ENCODE results near the gene BRF1. TPM values are rescaled to one million over a fixed set of nuclear protein-coding genes. Genes with fewer than 3 reads are reported as not detected.

BRF1 gene
- total RNA-seq, 1 experiment from 2014 or later = 41.2 TPM

- Histone ChIP-seq H3K27ac (ENCODE audit: low read depth, low read length) (no peak overlapping the region), H3K36me3 (ENCODE audit: control insufficient read depth in 1 of 2, insufficient read depth in 2 of 2, low read length in 2 of 2) (no peaks in the 10 kb centered on the region), H3K4me3 (replicated peaks in 1 of 2; ENCODE audit: low read depth in 1 of 2, low read length in 2 of 2) (no peak overlapping the region), H3K9me2 (ENCODE audit: insufficient read depth) (no peaks in the 10 kb centered on the region), H3K9me3 (ENCODE audit: control insufficient read depth in 1 of 2, insufficient read depth in 1 of 2, low read depth in 1 of 2, low read length in 2 of 2) (no peaks in the 10 kb centered on the region), H3K27me3 (ENCODE audit: insufficient read depth, low read length) (no peaks in the 10 kb centered on the region), H4K20me1 (ENCODE audit: insufficient read depth) (no peaks in the 10 kb centered on the region), H3K4me2 (ENCODE audit: low read length) (no peak overlapping the region), H3K9ac (ENCODE audit: low read length) (no peak overlapping the region), H3K4me1 (ENCODE audit: control insufficient read depth in 1 of 2, insufficient read depth in 2 of 2, low read length in 2 of 2) (peaks cover 3 to 4% of the 10 kb centered on the region in 2 experiments; a peak in 2 of 4 replicates), H2AFZ (ENCODE audit: low read depth, low read length, poor library complexity, severe bottlenecking) (no peak overlapping the region), H3K79me2 (ENCODE audit: insufficient read depth, low read length) (no peaks in the 10 kb centered on the region)
- ChIA-PET RAD21 (ENCODE audit: low non-redundant PET in 1 of 2, low total read pairs in 2 of 2, uncharacterized antibody in 2 of 2, unreplicated experiment in 2 of 2) (no interaction called here), POLR2A (no interaction called here), CTCF (no interaction called here)
- no TSS peak for BruUV-seq (replicated peaks)
- no peak for TF ChIP-seq EZH2phosphoT487 (IDR thresholded peaks at IDR 0.05; ENCODE audit: borderline replicate concordance)
- TF ChIP-seq, protein P1, sequence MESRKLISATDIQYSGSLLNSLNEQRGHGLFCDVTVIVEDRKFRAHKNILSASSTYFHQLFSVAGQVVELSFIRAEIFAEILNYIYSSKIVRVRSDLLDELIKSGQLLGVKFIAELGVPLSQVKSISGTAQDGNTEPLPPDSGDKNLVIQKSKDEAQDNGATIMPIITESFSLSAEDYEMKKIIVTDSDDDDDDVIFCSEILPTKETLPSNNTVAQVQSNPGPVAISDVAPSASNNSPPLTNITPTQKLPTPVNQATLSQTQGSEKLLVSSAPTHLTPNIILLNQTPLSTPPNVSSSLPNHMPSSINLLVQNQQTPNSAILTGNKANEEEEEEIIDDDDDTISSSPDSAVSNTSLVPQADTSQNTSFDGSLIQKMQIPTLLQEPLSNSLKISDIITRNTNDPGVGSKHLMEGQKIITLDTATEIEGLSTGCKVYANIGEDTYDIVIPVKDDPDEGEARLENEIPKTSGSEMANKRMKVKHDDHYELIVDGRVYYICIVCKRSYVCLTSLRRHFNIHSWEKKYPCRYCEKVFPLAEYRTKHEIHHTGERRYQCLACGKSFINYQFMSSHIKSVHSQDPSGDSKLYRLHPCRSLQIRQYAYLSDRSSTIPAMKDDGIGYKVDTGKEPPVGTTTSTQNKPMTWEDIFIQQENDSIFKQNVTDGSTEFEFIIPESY (IDR thresholded peaks at IDR 0.05; ENCODE audit: extremely low read depth, insufficient replicate concordance, low read length) = no peak
- TF ChIP-seq CEBPB (IDR thresholded peaks at IDR 0.05; ENCODE audit: low read depth) = no peak
- no peak for TF ChIP-seq EGR1 (IDR thresholded peaks at IDR 0.05; ENCODE audit: low read depth)
- TF ChIP-seq SP1 (IDR thresholded peaks at IDR 0.05; ENCODE audit: low read depth) = no peak
- no peak for TF ChIP-seq POLR2A (IDR thresholded peaks at IDR 0.05; ENCODE audit: borderline replicate concordance, extremely low read depth, insufficient read depth, insufficient read length)
- TF ChIP-seq YY1 (IDR thresholded peaks at IDR 0.05; ENCODE audit: extremely low read depth, insufficient replicate concordance, low read depth, low read length) = no peak
- no peak for TF ChIP-seq EZH2 (IDR thresholded peaks at IDR 0.05)
- TF ChIP-seq ZNF274 (IDR thresholded peaks at IDR 0.05; ENCODE audit: low read depth, low read length) = no peak
- TF ChIP-seq SIN3A (IDR thresholded peaks at IDR 0.05; ENCODE audit: low read depth) = no peak
- TF ChIP-seq ZFX (IDR thresholded peaks at IDR 0.05) = no peak
- TF ChIP-seq CTCF (IDR thresholded peaks at IDR 0.05 in 2 of 3, conservative IDR thresholded peaks at IDR 0.05 in 1 of 3; ENCODE audit: borderline replicate concordance in 1 of 3, insufficient read depth in 1 of 3, low read depth in 2 of 3, low read length in 2 of 3) = no peak
- TF ChIP-seq CBX3 (IDR thresholded peaks at IDR 0.05; ENCODE audit: low read depth) = no peak
- TF ChIP-seq, protein P2, sequence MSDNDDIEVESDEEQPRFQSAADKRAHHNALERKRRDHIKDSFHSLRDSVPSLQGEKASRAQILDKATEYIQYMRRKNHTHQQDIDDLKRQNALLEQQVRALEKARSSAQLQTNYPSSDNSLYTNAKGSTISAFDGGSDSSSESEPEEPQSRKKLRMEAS (IDR thresholded peaks at IDR 0.05) = no peak
- DNase-seq (ENCODE audit: low read depth, low spot score) = no peak
- ATAC-seq = no peak
- intact Hi-C loops (cut with micrococcal nuclease) = no loop called here
Measured at GRCh38 chr14:105211086-105211757, 89.6 kb downstream of the BRF1 start.

All from HCT116 (cell line).